Superior temporal gyrus (tissue), 1 donor: ENCODE data around the gene ZC3H13.

Experiments
- DNase-seq: peaks from one replicate; pipeline ENCODE4 v3.0.0-alpha.2; 2016; ENCODE audit errors: extremely low spot score

The ZC3H13 gene

DNA sequence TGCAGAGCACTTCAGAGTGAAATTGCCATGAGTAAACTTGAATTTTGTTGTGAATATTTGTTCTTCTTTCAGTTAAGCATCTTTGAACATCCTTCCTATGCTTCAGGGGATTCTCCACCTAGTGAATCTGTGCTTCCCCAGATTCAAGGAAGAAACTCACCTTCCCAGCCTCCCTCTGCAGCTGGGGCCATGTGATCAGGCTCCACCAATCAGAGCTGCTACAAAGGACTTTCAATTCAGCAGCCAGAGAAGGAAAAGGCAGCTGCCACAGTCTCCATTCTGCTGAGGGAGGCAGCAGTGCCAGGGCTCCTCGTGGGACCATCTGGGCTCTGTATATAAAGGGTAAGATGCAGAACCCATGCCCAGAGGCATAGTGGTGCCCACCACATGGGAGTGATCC is 111.3 kb downstream of the ZC3H13 start:
- no peak for DNase-seq

- DNase-seq: no peak
These were observed 112.5 kb downstream of the ZC3H13 start for GRCh38 chr13:45940061-45940460.

- DNase-seq: no peak
These were observed 115.9 kb downstream of the ZC3H13 start for GRCh38 chr13:45936621-45937020.

DNA sequence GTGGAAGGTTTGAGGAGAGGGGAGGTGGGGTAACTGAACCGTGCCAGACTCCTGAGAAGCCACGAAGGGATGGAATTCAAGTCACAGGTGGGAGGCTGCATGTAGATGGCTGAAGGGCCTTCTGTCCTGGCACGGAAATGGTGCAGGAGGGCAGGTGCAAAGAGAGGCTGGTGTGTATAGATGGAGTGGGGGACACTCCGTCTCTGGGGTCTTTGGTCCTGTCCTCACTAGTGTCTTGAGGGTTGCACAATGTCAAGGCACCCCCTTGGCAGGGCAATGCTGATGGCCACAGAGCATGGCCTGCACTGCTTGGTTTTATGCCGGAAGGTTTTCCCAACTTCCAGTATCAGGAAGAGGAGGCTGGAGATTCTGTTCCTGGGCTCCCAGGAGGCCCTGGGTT is 118.3 kb downstream of the ZC3H13 start:
- no peak for DNase-seq

DNA sequence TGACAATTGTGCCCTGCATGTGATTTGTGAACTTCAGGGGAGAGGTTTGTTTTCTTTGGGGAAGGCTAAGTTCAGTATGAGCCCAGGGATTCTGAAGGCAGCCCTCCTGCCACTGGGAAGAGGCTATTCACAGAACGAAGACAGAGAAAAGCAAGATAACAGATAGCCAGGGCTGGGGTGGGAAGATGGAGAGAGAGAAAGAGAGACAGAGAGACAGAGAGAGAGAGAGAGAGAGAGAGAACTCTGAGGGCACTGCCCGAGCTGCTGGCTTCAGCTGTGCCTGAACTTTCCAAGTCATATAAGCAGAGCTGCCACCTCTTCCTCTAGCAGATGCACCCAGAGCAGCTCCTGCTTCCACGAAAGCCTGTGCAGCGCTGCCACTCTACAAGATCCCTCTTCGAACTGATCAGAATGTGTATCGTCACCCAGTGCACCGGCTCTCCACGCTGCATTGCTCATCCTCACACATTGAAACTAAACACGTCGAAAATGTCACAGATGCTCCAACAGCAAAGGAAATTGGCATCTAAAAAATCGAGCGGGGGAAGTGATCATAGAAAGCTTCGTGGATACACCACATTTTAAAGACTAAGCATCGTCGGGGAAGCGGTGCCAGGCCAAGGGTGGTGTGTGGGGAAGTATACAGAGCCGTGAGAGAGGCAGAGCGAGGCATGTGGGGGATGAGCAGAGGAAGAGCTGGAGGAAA is 119.2 kb downstream of the ZC3H13 start:
- peak; percentile 44 for DNase-seq

DNA sequence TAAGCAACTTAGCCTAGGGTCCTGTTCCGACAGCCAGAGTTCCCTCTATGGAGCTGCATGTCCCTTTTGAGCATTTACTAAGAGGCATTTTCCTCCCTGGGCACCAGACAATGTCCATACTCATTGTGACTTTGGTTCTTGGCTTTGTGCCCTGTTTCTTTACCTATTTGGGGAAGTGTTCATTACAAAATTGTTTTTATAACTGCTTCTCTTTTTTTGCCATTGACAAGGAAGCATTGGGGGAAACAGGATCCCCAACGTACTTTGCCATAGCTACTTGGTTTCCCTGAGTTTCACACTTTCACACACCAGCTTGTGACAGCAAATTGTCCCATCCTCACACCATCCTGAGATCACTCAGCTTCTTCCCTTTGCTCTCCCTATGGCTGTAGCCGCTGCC is 119.9 kb downstream of the ZC3H13 start:
- DNase-seq: no peak

- no peak for DNase-seq
These were observed 120.4 kb downstream of the ZC3H13 start for GRCh38 chr13:45932172-45932571.

DNA sequence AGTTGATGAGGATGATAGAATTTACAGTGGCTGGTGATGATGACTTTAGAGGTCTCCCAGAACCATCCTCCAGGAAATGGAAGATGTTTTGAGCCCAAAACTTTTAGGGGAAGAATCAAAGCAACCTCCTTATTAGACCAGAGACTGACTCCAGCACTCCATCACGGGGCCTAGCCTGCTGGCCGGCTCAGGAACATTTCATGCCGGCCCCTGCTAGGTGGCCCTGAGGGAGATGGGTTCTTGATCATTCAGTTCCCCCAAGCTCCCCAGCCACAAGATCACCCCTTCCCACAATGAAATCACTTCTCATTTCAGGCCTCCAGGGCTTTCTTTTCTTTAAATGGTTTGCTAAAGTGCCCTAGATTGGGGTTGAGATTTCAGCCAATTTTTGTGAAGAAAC is 121.3 kb downstream of the ZC3H13 start:
- no peak for DNase-seq

GRCh38 chr13:45930177-45930576 is 122.4 kb downstream of the ZC3H13 start:
- no peak for DNase-seq

DNA sequence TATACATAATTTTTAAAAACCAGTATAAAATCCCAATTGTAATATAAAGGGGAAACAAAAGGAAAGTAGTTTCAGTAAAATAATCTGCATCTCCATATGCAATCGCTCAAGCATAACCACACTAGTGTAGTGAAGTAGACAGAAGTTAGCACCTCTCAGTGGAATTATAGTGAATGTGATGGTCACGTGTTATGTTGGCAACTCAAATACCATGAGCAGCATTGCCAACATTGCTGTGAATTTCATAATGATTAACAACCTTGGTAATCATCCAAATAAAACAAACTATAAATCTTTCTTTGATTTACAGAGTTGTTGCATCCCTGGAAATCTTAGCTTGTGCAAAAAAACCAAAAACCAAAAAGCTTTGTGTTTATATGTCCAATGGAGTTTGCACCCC is 123.7 kb downstream of the ZC3H13 start:
- DNase-seq: no peak

GRCh38 chr13:45928176-45928575 is 124.4 kb downstream of the ZC3H13 start:
- DNase-seq: no peak

GRCh38 chr13:45926741-45927140 is 125.8 kb downstream of the ZC3H13 start:
- DNase-seq: no peak

DNA sequence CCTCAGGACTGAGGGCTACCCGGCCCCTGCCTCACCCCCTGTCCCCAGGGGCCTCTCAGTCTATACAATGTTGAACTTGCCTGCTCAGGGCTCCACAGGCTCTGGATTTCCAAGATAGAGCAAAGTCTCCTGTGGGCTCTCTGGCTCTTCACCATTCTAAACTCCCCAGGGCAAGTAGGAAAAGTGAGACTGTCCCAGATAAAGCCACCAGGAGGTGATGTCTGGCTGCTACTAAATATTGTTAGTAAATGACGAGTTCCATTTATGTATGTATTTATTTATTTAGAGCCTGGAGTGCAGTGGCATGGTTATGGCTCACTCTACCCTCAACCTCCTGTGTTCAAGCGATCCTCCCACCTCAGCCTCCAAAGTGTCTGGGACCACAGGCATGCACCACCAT is 127.4 kb downstream of the ZC3H13 start:
- no peak for DNase-seq

GRCh38 chr13:45921162-45921736 is 131.3 kb downstream of the ZC3H13 start:
- DNase-seq: no peak

- DNase-seq: no peak
These were observed 133.9 kb downstream of the ZC3H13 start for GRCh38 chr13:45918597-45918996.

- no peak for DNase-seq
These were observed 135.5 kb downstream of the ZC3H13 start for GRCh38 chr13:45917019-45917418.

- no peak for DNase-seq
These were observed 136.7 kb downstream of the ZC3H13 start for GRCh38 chr13:45915686-45916439.

GRCh38 chr13:45909673-45910072 is 142.9 kb downstream of the ZC3H13 start:
- no peak for DNase-seq

DNA sequence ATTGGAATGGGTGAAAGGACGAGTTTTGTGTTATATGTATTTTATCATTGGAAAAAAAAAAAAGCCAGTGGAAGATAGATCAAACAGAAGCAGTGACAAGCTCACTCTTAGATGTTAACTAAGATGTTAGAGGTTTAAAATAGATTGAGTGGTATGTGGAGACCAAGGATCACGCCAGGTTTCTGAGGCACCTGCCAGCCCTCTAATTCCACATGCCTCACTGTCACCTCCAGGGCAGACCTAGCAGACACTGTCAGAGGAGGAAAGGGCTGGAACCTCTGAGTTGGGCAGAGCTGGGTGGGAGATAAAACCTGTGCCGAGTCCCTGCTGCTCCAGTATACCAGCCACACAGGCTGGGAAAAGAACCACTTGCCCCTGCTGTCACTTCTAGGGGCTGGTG is 143.5 kb downstream of the ZC3H13 start:
- no peak for DNase-seq

DNA sequence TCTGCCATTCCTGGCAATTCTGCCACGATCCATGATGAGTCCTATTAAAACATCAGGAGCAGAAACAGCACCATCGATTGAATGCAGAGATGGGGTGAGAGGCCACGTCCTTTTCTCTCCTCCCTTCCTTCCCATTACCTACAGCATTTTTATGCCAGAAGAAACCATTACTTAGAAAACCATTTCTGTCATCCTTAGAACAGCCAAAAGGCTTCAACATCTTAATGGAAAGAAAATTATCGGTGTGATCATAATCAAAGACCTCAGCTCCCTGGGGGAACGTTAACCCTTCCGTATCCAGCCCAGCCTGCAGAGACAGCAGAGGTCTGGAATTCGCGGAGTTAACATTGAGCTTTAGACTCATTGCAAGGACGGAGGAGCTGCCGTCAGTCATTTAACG is 145.0 kb downstream of the ZC3H13 start:
- no peak for DNase-seq
